ENCODE measurements around the gene HOXC13.

HOXC13 gene

GRCh38 chr12:53976823-53977595 lies 38.4 kb downstream of the HOXC13 start:
- TF ChIP-seq TAF1 (IDR thresholded peaks at IDR 0.05; ENCODE audit: borderline replicate concordance, insufficient read depth, low read length): no peak
- no peak for TF ChIP-seq POLR2AphosphoS5 (IDR thresholded peaks at IDR 0.05; ENCODE audit: low read depth, low read length)
- no peak for TF ChIP-seq SIN3A (IDR thresholded peaks at IDR 0.05; ENCODE audit: borderline replicate concordance, insufficient read depth, low read length)
- TF ChIP-seq, protein P1, sequence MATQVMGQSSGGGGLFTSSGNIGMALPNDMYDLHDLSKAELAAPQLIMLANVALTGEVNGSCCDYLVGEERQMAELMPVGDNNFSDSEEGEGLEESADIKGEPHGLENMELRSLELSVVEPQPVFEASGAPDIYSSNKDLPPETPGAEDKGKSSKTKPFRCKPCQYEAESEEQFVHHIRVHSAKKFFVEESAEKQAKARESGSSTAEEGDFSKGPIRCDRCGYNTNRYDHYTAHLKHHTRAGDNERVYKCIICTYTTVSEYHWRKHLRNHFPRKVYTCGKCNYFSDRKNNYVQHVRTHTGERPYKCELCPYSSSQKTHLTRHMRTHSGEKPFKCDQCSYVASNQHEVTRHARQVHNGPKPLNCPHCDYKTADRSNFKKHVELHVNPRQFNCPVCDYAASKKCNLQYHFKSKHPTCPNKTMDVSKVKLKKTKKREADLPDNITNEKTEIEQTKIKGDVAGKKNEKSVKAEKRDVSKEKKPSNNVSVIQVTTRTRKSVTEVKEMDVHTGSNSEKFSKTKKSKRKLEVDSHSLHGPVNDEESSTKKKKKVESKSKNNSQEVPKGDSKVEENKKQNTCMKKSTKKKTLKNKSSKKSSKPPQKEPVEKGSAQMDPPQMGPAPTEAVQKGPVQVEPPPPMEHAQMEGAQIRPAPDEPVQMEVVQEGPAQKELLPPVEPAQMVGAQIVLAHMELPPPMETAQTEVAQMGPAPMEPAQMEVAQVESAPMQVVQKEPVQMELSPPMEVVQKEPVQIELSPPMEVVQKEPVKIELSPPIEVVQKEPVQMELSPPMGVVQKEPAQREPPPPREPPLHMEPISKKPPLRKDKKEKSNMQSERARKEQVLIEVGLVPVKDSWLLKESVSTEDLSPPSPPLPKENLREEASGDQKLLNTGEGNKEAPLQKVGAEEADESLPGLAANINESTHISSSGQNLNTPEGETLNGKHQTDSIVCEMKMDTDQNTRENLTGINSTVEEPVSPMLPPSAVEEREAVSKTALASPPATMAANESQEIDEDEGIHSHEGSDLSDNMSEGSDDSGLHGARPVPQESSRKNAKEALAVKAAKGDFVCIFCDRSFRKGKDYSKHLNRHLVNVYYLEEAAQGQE (IDR thresholded peaks at IDR 0.05; ENCODE audit: insufficient read depth in 1 of 2, low read depth in 2 of 2, low read length in 2 of 2): no peak
- no peak for TF ChIP-seq FOXP2 (optimal IDR thresholded peaks at IDR 0.05; ENCODE audit: borderline replicate concordance, extremely low read depth, extremely low read length, insufficient read depth)

DNA sequence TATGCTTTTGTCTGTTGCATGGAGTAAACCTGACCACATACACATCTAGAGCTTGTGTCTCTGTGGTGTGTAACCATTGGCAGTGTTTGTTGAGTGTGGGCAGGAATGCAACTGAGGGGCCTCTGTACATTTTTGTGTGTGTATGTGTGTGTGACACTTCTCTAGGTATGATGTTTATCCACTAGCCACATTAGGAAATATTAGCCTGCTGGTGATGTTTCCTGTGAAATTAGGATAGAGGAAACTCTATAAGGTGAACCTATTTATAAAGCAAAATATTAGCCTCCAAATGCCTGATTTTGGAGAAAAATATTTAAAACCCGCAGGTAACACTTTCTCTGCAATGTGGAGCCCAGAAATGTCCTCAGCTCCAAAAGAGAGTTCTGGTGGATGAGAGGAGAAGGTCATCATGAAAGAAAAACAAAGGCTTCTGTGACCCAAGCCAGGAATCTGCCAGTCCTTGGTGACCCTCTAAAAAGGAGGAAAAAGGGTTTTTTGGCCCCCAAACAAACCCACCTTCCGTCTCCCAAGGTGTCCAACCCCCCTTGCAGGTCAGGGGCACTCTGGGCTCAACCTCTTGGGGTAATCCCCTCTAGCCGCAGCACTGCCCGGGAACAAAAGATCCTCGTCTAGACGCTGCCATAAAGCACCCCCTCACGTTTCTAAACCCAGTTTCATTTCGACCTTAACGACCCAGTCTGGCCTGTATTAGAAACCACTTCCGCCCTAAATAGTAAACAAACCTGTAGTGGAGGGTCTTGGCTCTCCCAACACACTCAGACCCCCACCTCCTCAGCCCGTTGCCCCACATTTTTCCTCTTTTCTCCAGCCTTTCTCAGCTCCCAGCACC lies 39.2 kb downstream of the HOXC13 start:
- TF ChIP-seq FOXP2 (optimal IDR thresholded peaks at IDR 0.05; ENCODE audit: borderline replicate concordance, extremely low read depth, extremely low read length, insufficient read depth): no peak
- TF ChIP-seq SIN3A (IDR thresholded peaks at IDR 0.05; ENCODE audit: borderline replicate concordance, insufficient read depth, low read length): no peak
- no peak for TF ChIP-seq TAF1 (IDR thresholded peaks at IDR 0.05; ENCODE audit: borderline replicate concordance, insufficient read depth, low read length)
- TF ChIP-seq POLR2AphosphoS5 (IDR thresholded peaks at IDR 0.05; ENCODE audit: low read depth, low read length): no peak
- TF ChIP-seq, protein P1 (IDR thresholded peaks at IDR 0.05; ENCODE audit: insufficient read depth in 1 of 2, low read depth in 2 of 2, low read length in 2 of 2): no peak

DNA sequence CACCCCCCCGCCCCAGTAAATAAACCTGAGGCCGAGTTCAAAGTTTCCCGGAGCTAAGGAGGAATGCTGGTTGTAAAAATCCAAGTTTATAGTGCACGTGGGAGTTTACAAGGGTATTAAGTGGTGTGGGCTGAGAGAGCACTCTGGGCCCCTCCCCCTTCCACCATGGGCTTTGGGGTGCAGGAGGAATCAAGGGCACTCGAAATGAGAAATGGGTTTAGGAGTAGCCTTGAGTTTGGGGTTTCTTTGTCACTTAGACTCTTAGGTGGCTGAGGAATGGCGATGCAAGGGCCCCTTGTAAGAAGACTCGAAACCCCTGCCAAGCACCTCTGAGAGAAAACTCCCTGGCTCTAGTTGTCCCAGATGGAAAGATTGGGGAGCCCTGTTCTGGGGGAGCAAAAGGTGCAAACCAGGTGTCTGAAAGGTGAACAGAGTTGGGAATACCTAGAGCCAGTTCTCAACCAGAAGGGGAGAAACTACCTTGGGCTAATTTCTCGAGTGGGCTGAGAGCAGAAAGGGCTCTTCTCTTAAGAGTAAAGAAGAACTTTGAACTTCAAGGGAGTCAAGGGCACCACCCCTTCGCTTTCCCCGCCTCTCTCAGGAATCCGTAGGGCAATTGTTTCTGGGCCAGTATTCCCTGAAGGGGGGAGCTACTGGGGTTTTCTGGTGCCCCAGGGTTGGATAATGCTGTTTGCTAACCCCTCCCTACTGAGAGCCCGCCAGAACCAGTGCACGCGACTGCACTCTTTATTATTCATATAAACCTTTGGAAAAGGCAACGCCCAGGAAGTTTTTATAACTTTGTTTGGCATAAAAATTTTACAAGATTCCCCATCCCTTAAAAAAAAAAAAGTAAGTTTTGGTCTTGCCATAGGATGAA lies 40.1 kb downstream of the HOXC13 start:
- TF ChIP-seq FOXP2 (optimal IDR thresholded peaks at IDR 0.05; ENCODE audit: borderline replicate concordance, extremely low read depth, extremely low read length, insufficient read depth): no peak
- TF ChIP-seq TAF1 (IDR thresholded peaks at IDR 0.05; ENCODE audit: borderline replicate concordance, insufficient read depth, low read length): no peak
- TF ChIP-seq, protein P1 (IDR thresholded peaks at IDR 0.05; ENCODE audit: insufficient read depth in 1 of 2, low read depth in 2 of 2, low read length in 2 of 2): no peak
- TF ChIP-seq SIN3A (IDR thresholded peaks at IDR 0.05; ENCODE audit: borderline replicate concordance, insufficient read depth, low read length): no peak
- TF ChIP-seq POLR2AphosphoS5 (IDR thresholded peaks at IDR 0.05; ENCODE audit: low read depth, low read length): no peak

GRCh38 chr12:53980104-53980801 lies 41.6 kb downstream of the HOXC13 start:
- no peak for TF ChIP-seq TAF1 (IDR thresholded peaks at IDR 0.05; ENCODE audit: borderline replicate concordance, insufficient read depth, low read length)
- no peak for TF ChIP-seq FOXP2 (optimal IDR thresholded peaks at IDR 0.05; ENCODE audit: borderline replicate concordance, extremely low read depth, extremely low read length, insufficient read depth)

All from PFSK-1 (cell line).